PFSK-1 (cell line): ENCODE data around the gene FGR.

ENCODE experiments used
- FOXP2 ChIP-seq: optimal IDR thresholded peaks from 2 replicates; pipeline ENCODE3; 2011; ENCODE audit warnings: borderline replicate concordance, control low read depth, inconsistent platforms; ENCODE audit not compliant: insufficient read depth; ENCODE audit errors: extremely low read length, extremely low read depth
- POLR2AphosphoS5 ChIP-seq: IDR thresholded peaks from 2 replicates; pipeline ENCODE4 v1.6.1; 2012; ENCODE audit warnings: low read depth, mild to moderate bottlenecking, control low read depth, low read length, moderate library complexity
- REST ChIP-seq, 2 experiments: IDR thresholded peaks; 2 replicates each; pipeline versions ENCODE4 v1.6.1 to v1.8.0; 2011 to 2012; ENCODE audit warnings: low read depth in 2 of 2, low read length in 2 of 2, control low read depth in 1 of 2, inconsistent platforms in 1 of 2, mild to moderate bottlenecking in 1 of 2, moderate library complexity in 1 of 2; ENCODE audit not compliant: insufficient read depth in 1 of 2
- SIN3A ChIP-seq: IDR thresholded peaks from 2 replicates; pipeline ENCODE4 v1.6.1; 2012; ENCODE audit warnings: mild to moderate bottlenecking, low read length, moderate library complexity, borderline replicate concordance; ENCODE audit not compliant: insufficient read depth
- TAF1 ChIP-seq: IDR thresholded peaks from 2 replicates; pipeline ENCODE4 v1.6.1; 2012; ENCODE audit warnings: low read length, control low read depth, borderline replicate concordance; ENCODE audit not compliant: insufficient read depth

FGR gene

GRCh38 chr1:27567971-27568299, 67.0 kb downstream of the FGR start:
- TF ChIP-seq SIN3A = no peak
- TF ChIP-seq POLR2AphosphoS5 = no peak
- no peak for TF ChIP-seq TAF1
- no peak for TF ChIP-seq REST (IDR thresholded peaks at IDR 0.05; ENCODE audit: insufficient read depth in 1 of 2, low read depth in 2 of 2, low read length in 2 of 2)
- no peak for TF ChIP-seq FOXP2

GRCh38 chr1:27567146-27567526, 67.8 kb downstream of the FGR start:
- no peak for TF ChIP-seq REST (IDR thresholded peaks at IDR 0.05; ENCODE audit: insufficient read depth in 1 of 2, low read depth in 2 of 2, low read length in 2 of 2)
- no peak for TF ChIP-seq TAF1
- no peak for TF ChIP-seq FOXP2
- no peak for TF ChIP-seq SIN3A
- TF ChIP-seq POLR2AphosphoS5 = no peak

- TF ChIP-seq TAF1 (no peak), REST (IDR thresholded peaks at IDR 0.05; ENCODE audit: insufficient read depth in 1 of 2, low read depth in 2 of 2, low read length in 2 of 2) (no peak), SIN3A (no peak), POLR2AphosphoS5 (no peak), FOXP2 (no peak)
Observed at GRCh38 chr1:27566462-27567145, 68.4 kb downstream of the FGR start.

- TF ChIP-seq TAF1 (no peak), REST (IDR thresholded peaks at IDR 0.05; ENCODE audit: insufficient read depth in 1 of 2, low read depth in 2 of 2, low read length in 2 of 2) (no peak), SIN3A (no peak), FOXP2 (no peak), POLR2AphosphoS5 (no peak)
Observed at GRCh38 chr1:27564710-27565649, 70.0 kb downstream of the FGR start.
